ENCODE measurements around the gene CHAMP1.

CHAMP1 gene

GRCh38 chr13:114298866-114299265 is 15.4 kb upstream of the CHAMP1 start:
- DNase-seq, result no peak

GRCh38 chr13:114299604-114300305 is 14.5 kb upstream of the CHAMP1 start:
- no peak for DNase-seq

GRCh38 chr13:114303700-114304327 is 10.5 kb upstream of the CHAMP1 start:
- DNase-seq, result no peak

GRCh38 chr13:114304346-114305034 is 9.8 kb upstream of the CHAMP1 start:
- DNase-seq, result no peak

GRCh38 chr13:114309086-114309485 is 5.2 kb upstream of the CHAMP1 start:
- no peak for DNase-seq

GRCh38 chr13:114309806-114310410 is 4.4 kb upstream of the CHAMP1 start:
- DNase-seq, result no peak

GRCh38 chr13:114310956-114311355 is 3.3 kb upstream of the CHAMP1 start:
- no peak for DNase-seq

GRCh38 chr13:114311387-114311786 is 2.9 kb upstream of the CHAMP1 start:
- DNase-seq, result no peak

- DNase-seq, result no peak
These were observed 2.4 kb upstream of the CHAMP1 start for GRCh38 chr13:114311908-114312307.

- DNase-seq, result peak in 2 of 4 experiments; percentile 28 to 36
These were observed 1.0 kb upstream of the CHAMP1 start for GRCh38 chr13:114313061-114313860.

GRCh38 chr13:114315074-114315785 is 927 bp downstream of the CHAMP1 start:
- DNase-seq, result peak in 2 of 4 experiments; percentile 12 to 27

- DNase-seq, result no peak
These were observed 4.3 kb downstream of the CHAMP1 start for GRCh38 chr13:114318624-114319023.

GRCh38 chr13:114319441-114319913 is 5.2 kb downstream of the CHAMP1 start:
- DNase-seq, result no peak

GRCh38 chr13:114320065-114320464 is 5.8 kb downstream of the CHAMP1 start:
- no peak for DNase-seq

- no peak for DNase-seq
These were observed 7.0 kb downstream of the CHAMP1 start for GRCh38 chr13:114321256-114321655.

- DNase-seq, result no peak
These were observed 9.0 kb downstream of the CHAMP1 start for GRCh38 chr13:114323349-114323748.

- no peak for DNase-seq
These were observed 10.0 kb downstream of the CHAMP1 start for GRCh38 chr13:114324334-114324733.

GRCh38 chr13:114325729-114326128 is 11.4 kb downstream of the CHAMP1 start:
- DNase-seq, result peak in 2 of 4 experiments; percentile 28 to 39

GRCh38 chr13:114328034-114328433 is 13.7 kb downstream of the CHAMP1 start:
- DNase-seq, result no peak

GRCh38 chr13:114328595-114328994 is 14.3 kb downstream of the CHAMP1 start:
- DNase-seq, result no peak

- DNase-seq, result no peak
These were observed 15.8 kb downstream of the CHAMP1 start for GRCh38 chr13:114330086-114330485.

- peak in 1 of 4 experiments; percentile 12 for DNase-seq
These were observed 19.6 kb downstream of the CHAMP1 start for GRCh38 chr13:114333881-114334280.
